Neural progenitor cell (in vitro differentiated cells): ENCODE measurements around the gene MRM2. TPM values are rescaled to one million over a fixed set of nuclear protein-coding genes. Genes with fewer than 3 reads are reported as not detected.

ENCODE experiments used
- DNase-seq: peaks from one replicate; pipeline ENCODE4 v3.0.0-alpha.2; 2016; ENCODE audit warnings: low spot score
- H2AFZ ChIP-seq: fragments of 200-600 bp; sonication (generic); replicated peaks from 2 replicates; pipeline ENCODE4 v1.6.1; 2016; ENCODE audit warnings: antibody characterized with exemption
- H3F3A ChIP-seq: fragments of 200-600 bp; sonication (generic); 2 replicates; pipeline ENCODE4 v1.6.1; 2016; ENCODE audit warnings: antibody characterized with exemption, low read depth
- H3K27ac ChIP-seq: fragments of 200-600 bp; sonication (generic); 2 replicates; pipeline ENCODE4 v1.5.1; 2016; ENCODE audit warnings: mild to moderate bottlenecking
- H3K27me3 ChIP-seq: fragments of 200-600 bp; sonication (generic); 2 replicates; pipeline ENCODE4 v1.6.1; 2016; ENCODE audit warnings: mild to moderate bottlenecking, moderate library complexity
- H3K36me3 ChIP-seq: fragments of 200-600 bp; sonication (generic); 2 replicates; pipeline ENCODE4 v1.5.1; 2016
- H3K4me1 ChIP-seq: fragments of 200-600 bp; sonication (generic); 2 replicates; pipeline ENCODE4 v1.6.1; 2016; ENCODE audit warnings: mixed run types
- H3K4me2 ChIP-seq: fragments of 200-600 bp; sonication (generic); 2 replicates; pipeline ENCODE4 v1.6.1; 2016
- H3K4me3 ChIP-seq: fragments of 200-600 bp; sonication (generic); 2 replicates; pipeline ENCODE4 v1.5.1; 2016
- H3K79me2 ChIP-seq: fragments of 200-600 bp; sonication (generic); 2 replicates; pipeline ENCODE4 v1.6.1; 2016; ENCODE audit warnings: low read depth
- H3K9ac ChIP-seq: fragments of 200-600 bp; sonication (generic); 2 replicates; pipeline ENCODE4 v1.6.1; 2016
- H3K9me3 ChIP-seq: fragments of 200-600 bp; sonication (generic); 2 replicates; pipeline ENCODE4 v1.5.1; 2016; ENCODE audit warnings: low read depth
- H4K20me1 ChIP-seq: fragments of 200-600 bp; sonication (generic); 2 replicates; pipeline ENCODE4 v1.6.1; 2016; ENCODE audit warnings: low read depth
- H3K27ac Mint-ChIP-seq: 3 replicates; pipeline ENCODE4 v1.8.0; 2021; ENCODE audit warnings: mixed read lengths
- H3K27me3 Mint-ChIP-seq: 2 replicates; pipeline ENCODE4 v1.8.0; 2022; ENCODE audit warnings: low read depth, mild to moderate bottlenecking, inconsistent platforms, moderate library complexity, mixed read lengths; ENCODE audit not compliant: insufficient read depth
- H3K36me3 Mint-ChIP-seq: 3 replicates; pipeline ENCODE4 v1.8.0; 2021; ENCODE audit warnings: mixed read lengths
- H3K4me1 Mint-ChIP-seq: 3 replicates; pipeline ENCODE4 v1.8.0; 2021; ENCODE audit warnings: mixed read lengths
- H3K4me3 Mint-ChIP-seq: 3 replicates; pipeline ENCODE4 v1.8.0; 2021; ENCODE audit warnings: mild to moderate bottlenecking, moderate library complexity, mixed read lengths
- H3K9me3 Mint-ChIP-seq: 3 replicates; pipeline ENCODE4 v1.8.0; 2020; ENCODE audit warnings: mixed read lengths
- CTCF ChIP-seq: fragments of 200-600 bp; sonication (generic); IDR thresholded peaks from 2 replicates; pipeline ENCODE4 v1.5.1; 2017; ENCODE audit warnings: antibody characterized with exemption, mild to moderate bottlenecking
- EZH2 ChIP-seq: fragments of 200-600 bp; sonication (generic); IDR thresholded peaks from 2 replicates; pipeline ENCODE4 v1.6.1; 2017; ENCODE audit warnings: antibody characterized with exemption, mild to moderate bottlenecking, moderate library complexity
- EZH2phosphoT487 ChIP-seq: fragments of 200-600 bp; sonication (generic); IDR thresholded peaks from 2 replicates; pipeline ENCODE4 v1.6.1; 2017; ENCODE audit warnings: antibody characterized with exemption
- microRNA-seq: library from miRNA; unstranded; fragments of <30 nt; microRNA quantifications from one replicate; pipeline ENCODE4, GENCODE V29; 2016
- total RNA-seq: library from RNA; depleted of rRNA; stranded (reverse); fragments of >200 nt; gene quantifications from 2 replicates; pipeline ENCODE4 v1.2.3, GENCODE V29; 2015; ENCODE audit warnings: low replicate concordance

Gene MRM2
- total RNA-seq, 1 donor from 2014 or later, result 34.3 TPM

GRCh38 chr7:2186166-2186565 lies 55.8 kb downstream of the MRM2 start:
- no peak for DNase-seq
- peaks cover 45% of the 10 kb centered on the region for H3K36me3 Mint-ChIP-seq

GRCh38 chr7:2185715-2186114 lies 56.3 kb downstream of the MRM2 start:
- Mint-ChIP-seq H3K27me3 (no peaks in the 10 kb centered on the region), H3K27ac (no peak overlapping the region), H3K4me3 (no peak overlapping the region), H3K36me3 (peaks cover 41% of the 10 kb centered on the region), H3K9me3 (peaks cover 16% of the 10 kb centered on the region), H3K4me1 (peaks cover 3% of the 10 kb centered on the region)
- Histone ChIP-seq H2AFZ (no peak overlapping the region), H3K79me2 (peaks cover 28% of the 10 kb centered on the region), H3K4me3 (no peak overlapping the region), H3K9me3 (no peaks in the 10 kb centered on the region), H3K4me1 (no peaks in the 10 kb centered on the region), H3K27me3 (no peaks in the 10 kb centered on the region), H3K27ac (no peak overlapping the region), H3K4me2 (no peak overlapping the region), H3K9ac (no peak overlapping the region), H3F3A (no peaks in the 10 kb centered on the region), H3K36me3 (no peaks in the 10 kb centered on the region), H4K20me1 (no peaks in the 10 kb centered on the region)
- TF ChIP-seq EZH2phosphoT487 (no peak), CTCF (no peak), EZH2 (no peak)
- no peak for DNase-seq

More at GRCh38 chr7:2186166-2186565, 55.8 kb downstream of the MRM2 start:
- Histone ChIP-seq H4K20me1 (no peaks in the 10 kb centered on the region), H3K27me3 (no peaks in the 10 kb centered on the region), H3K27ac (no peak overlapping the region), H3K9me3 (no peaks in the 10 kb centered on the region), H3K36me3 (no peaks in the 10 kb centered on the region), H3F3A (no peaks in the 10 kb centered on the region), H2AFZ (no peak overlapping the region), H3K4me3 (no peak overlapping the region), H3K79me2 (peaks cover 28% of the 10 kb centered on the region), H3K9ac (no peak overlapping the region), H3K4me2 (no peak overlapping the region), H3K4me1 (no peaks in the 10 kb centered on the region)
- peaks cover 3% of the 10 kb centered on the region for H3K4me1 Mint-ChIP-seq
- TF ChIP-seq EZH2 (no peak), CTCF (no peak), EZH2phosphoT487 (no peak)
- H3K4me3 Mint-ChIP-seq, result no peak overlapping the region
- H3K27me3 Mint-ChIP-seq, result no peaks in the 10 kb centered on the region
- H3K9me3 Mint-ChIP-seq, result peaks cover 16% of the 10 kb centered on the region
- no peak overlapping the region for H3K27ac Mint-ChIP-seq

Small RNA genes lying within 50 kb of the gene (microRNA-seq; reads per million reads assigned to microRNA genes)
- not detected for gene MIR6836

Other genes starting within 250 kb of the MRM2 start
- 23.7 and 46.6 TPM in 2 replicates for gene MAD1L1, start 9.3 kb downstream of the MRM2 start, total RNA-seq
- gene NUDT1, start within 50 bp of the MRM2 start, total RNA-seq, result 29.6 and 63.9 TPM in 2 replicates
- 3.6 and 15.0 TPM in 2 replicates for gene SNX8, start 72.2 kb upstream of the MRM2 start, total RNA-seq
- 146 and 167 TPM in 2 replicates for gene EIF3B, start 112.6 kb upstream of the MRM2 start, total RNA-seq
- 0.43 and 7.2 TPM in 2 replicates for gene CHST12, start 161.4 kb upstream of the MRM2 start, total RNA-seq
- gene GRIFIN, start 234.2 kb upstream of the MRM2 start, total RNA-seq, result not detected in 2 replicates